T-helper 2 cell treated with Interferon-gamma antibody and Interleukin-4, amounts not matched to agents 5 μg/mL and 100 μg/mL, for 36 hours (primary cell): Measurements from ENCODE around the gene TBC1D5.
"Not testable (repeated sequence)": the region's sequence is repeated elsewhere in the genome, so short reads cannot be mapped to it uniquely, and the experiment has no call there.

Source experiments
- DNase-seq: peaks from one replicate; pipeline ENCODE4 v3.0.0; 2021; ENCODE audit warnings: low spot score
- H3K27ac Mint-ChIP-seq: one replicate; pipeline ENCODE4 v1.8.0; 2021; ENCODE audit warnings: mild to moderate bottlenecking, mixed read lengths
- H3K27me3 Mint-ChIP-seq: one replicate; pipeline ENCODE4 v1.8.0; 2021; ENCODE audit warnings: low read depth, mixed read lengths
- H3K36me3 Mint-ChIP-seq: one replicate; pipeline ENCODE4 v1.8.0; 2021; ENCODE audit warnings: low read depth, mixed read lengths
- H3K4me1 Mint-ChIP-seq: one replicate; pipeline ENCODE4 v1.8.0; 2021; ENCODE audit warnings: low read depth, mixed read lengths
- H3K4me3 Mint-ChIP-seq: one replicate; pipeline ENCODE4 v1.8.0; 2022; ENCODE audit warnings: mild to moderate bottlenecking, moderate library complexity, mixed read lengths
- H3K9me3 Mint-ChIP-seq: one replicate; pipeline ENCODE4 v1.8.0; 2021; ENCODE audit warnings: mixed read lengths

TBC1D5 gene

GRCh38 chr3:17638356-17638755 is 104.1 kb downstream of the TBC1D5 start:
- Mint-ChIP-seq H3K36me3 (no peaks in the 10 kb centered on the region), H3K4me3 (no peak overlapping the region), H3K9me3 (no peaks in the 10 kb centered on the region), H3K27ac (no peak overlapping the region), H3K27me3 (no peaks in the 10 kb centered on the region), H3K4me1 (no peaks in the 10 kb centered on the region)
- DNase-seq = no peak

GRCh38 chr3:17635675-17636074 is 106.8 kb downstream of the TBC1D5 start:
- not testable (repeated sequence) for H3K36me3 Mint-ChIP-seq, H3K4me1 Mint-ChIP-seq, H3K4me3 Mint-ChIP-seq, H3K27me3 Mint-ChIP-seq, H3K9me3 Mint-ChIP-seq, H3K27ac Mint-ChIP-seq, DNase-seq

GRCh38 chr3:17634964-17635363 is 107.5 kb downstream of the TBC1D5 start:
- Mint-ChIP-seq H3K36me3 (no peaks in the 10 kb centered on the region), H3K27me3 (no peaks in the 10 kb centered on the region), H3K4me1 (peaks cover 8% of the 10 kb centered on the region), H3K27ac (no peak overlapping the region), H3K9me3 (no peaks in the 10 kb centered on the region), H3K4me3 (no peak overlapping the region)
- DNase-seq = no peak

GRCh38 chr3:17634201-17634600 is 108.2 kb downstream of the TBC1D5 start:
- no peak overlapping the region for H3K4me3 Mint-ChIP-seq
- no peak overlapping the region for H3K27ac Mint-ChIP-seq
- H3K4me1 Mint-ChIP-seq = peaks cover 8% of the 10 kb centered on the region
- DNase-seq = no peak
- H3K36me3 Mint-ChIP-seq = no peaks in the 10 kb centered on the region
- no peaks in the 10 kb centered on the region for H3K9me3 Mint-ChIP-seq
- H3K27me3 Mint-ChIP-seq = no peaks in the 10 kb centered on the region

GRCh38 chr3:17632401-17633100 is 109.9 kb downstream of the TBC1D5 start:
- Mint-ChIP-seq H3K27ac (no peak overlapping the region), H3K4me1 (peaks cover 10% of the 10 kb centered on the region), H3K4me3 (no peak overlapping the region), H3K27me3 (no peaks in the 10 kb centered on the region), H3K36me3 (no peaks in the 10 kb centered on the region), H3K9me3 (no peaks in the 10 kb centered on the region)
- peak; percentile 5 for DNase-seq

GRCh38 chr3:17631609-17632008 is 110.8 kb downstream of the TBC1D5 start:
- Mint-ChIP-seq H3K9me3 (no peaks in the 10 kb centered on the region), H3K27ac (no peak overlapping the region), H3K27me3 (no peaks in the 10 kb centered on the region), H3K4me1 (peaks cover 14% of the 10 kb centered on the region), H3K36me3 (no peaks in the 10 kb centered on the region), H3K4me3 (no peak overlapping the region)
- DNase-seq = no peak

GRCh38 chr3:17629400-17629799 is 113.0 kb downstream of the TBC1D5 start:
- Mint-ChIP-seq H3K4me3 (no peak overlapping the region), H3K36me3 (no peaks in the 10 kb centered on the region), H3K9me3 (no peaks in the 10 kb centered on the region), H3K4me1 (peaks cover 17% of the 10 kb centered on the region), H3K27ac (no peak overlapping the region), H3K27me3 (no peaks in the 10 kb centered on the region)
- no peak for DNase-seq

GRCh38 chr3:17626395-17626794 is 116.0 kb downstream of the TBC1D5 start:
- peaks cover 9% of the 10 kb centered on the region for H3K4me1 Mint-ChIP-seq
- H3K27me3 Mint-ChIP-seq = no peaks in the 10 kb centered on the region
- H3K36me3 Mint-ChIP-seq = peaks cover 4% of the 10 kb centered on the region
- no peak for DNase-seq
- H3K4me3 Mint-ChIP-seq = no peak overlapping the region
- no peaks in the 10 kb centered on the region for H3K9me3 Mint-ChIP-seq
- no peak overlapping the region for H3K27ac Mint-ChIP-seq

GRCh38 chr3:17625133-17625532 is 117.3 kb downstream of the TBC1D5 start:
- no peak overlapping the region for H3K4me3 Mint-ChIP-seq
- H3K9me3 Mint-ChIP-seq = no peaks in the 10 kb centered on the region
- DNase-seq = no peak
- peaks cover 9% of the 10 kb centered on the region for H3K4me1 Mint-ChIP-seq
- no peaks in the 10 kb centered on the region for H3K27me3 Mint-ChIP-seq
- peaks cover 4% of the 10 kb centered on the region for H3K36me3 Mint-ChIP-seq
- H3K27ac Mint-ChIP-seq = no peak overlapping the region

- H3K4me1 Mint-ChIP-seq = peaks cover 9% of the 10 kb centered on the region
- no peaks in the 10 kb centered on the region for H3K9me3 Mint-ChIP-seq
- H3K27ac Mint-ChIP-seq = no peak overlapping the region
- no peak overlapping the region for H3K4me3 Mint-ChIP-seq
- H3K27me3 Mint-ChIP-seq = no peaks in the 10 kb centered on the region
- peaks cover 9% of the 10 kb centered on the region for H3K36me3 Mint-ChIP-seq
- no peak for DNase-seq
Observed at GRCh38 chr3:17623464-17623863, 119.0 kb downstream of the TBC1D5 start.

GRCh38 chr3:17619968-17620367 is 122.5 kb downstream of the TBC1D5 start:
- H3K36me3 Mint-ChIP-seq = peaks cover 25% of the 10 kb centered on the region
- no peak overlapping the region for H3K27ac Mint-ChIP-seq
- no peaks in the 10 kb centered on the region for H3K27me3 Mint-ChIP-seq
- DNase-seq = no peak
- H3K9me3 Mint-ChIP-seq = peaks cover 21% of the 10 kb centered on the region
- no peaks in the 10 kb centered on the region for H3K4me1 Mint-ChIP-seq
- H3K4me3 Mint-ChIP-seq = no peak overlapping the region

- Mint-ChIP-seq H3K36me3 (peaks cover 15% of the 10 kb centered on the region), H3K9me3 (peaks cover 29% of the 10 kb centered on the region)
- not testable (repeated sequence) for H3K4me3 Mint-ChIP-seq, H3K27ac Mint-ChIP-seq, DNase-seq, H3K27me3 Mint-ChIP-seq, H3K4me1 Mint-ChIP-seq
Observed at GRCh38 chr3:17613017-17613416, 129.4 kb downstream of the TBC1D5 start.

- H3K27ac Mint-ChIP-seq = no peak overlapping the region
- H3K27me3 Mint-ChIP-seq = no peaks in the 10 kb centered on the region
- no peaks in the 10 kb centered on the region for H3K36me3 Mint-ChIP-seq
- no peak overlapping the region for H3K4me3 Mint-ChIP-seq
- H3K9me3 Mint-ChIP-seq = no peaks in the 10 kb centered on the region
- peaks cover 5% of the 10 kb centered on the region for H3K4me1 Mint-ChIP-seq
- DNase-seq = no peak
Observed at GRCh38 chr3:17607905-17608304, 134.5 kb downstream of the TBC1D5 start.

GRCh38 chr3:17605934-17606333 is 136.5 kb downstream of the TBC1D5 start:
- H3K36me3 Mint-ChIP-seq = no peaks in the 10 kb centered on the region
- H3K4me1 Mint-ChIP-seq = peaks cover 5% of the 10 kb centered on the region
- no peaks in the 10 kb centered on the region for H3K9me3 Mint-ChIP-seq
- no peak overlapping the region for H3K4me3 Mint-ChIP-seq
- no peaks in the 10 kb centered on the region for H3K27me3 Mint-ChIP-seq
- no peak overlapping the region for H3K27ac Mint-ChIP-seq
- DNase-seq = no peak

- Mint-ChIP-seq H3K27me3 (no peaks in the 10 kb centered on the region), H3K27ac (no peak overlapping the region)
- DNase-seq = no peak
Observed at GRCh38 chr3:17605032-17605431, 137.4 kb downstream of the TBC1D5 start.

More at GRCh38 chr3:17605032-17605431, 137.4 kb downstream of the TBC1D5 start:
- H3K4me3 Mint-ChIP-seq = no peak overlapping the region
- peaks cover 5% of the 10 kb centered on the region for H3K4me1 Mint-ChIP-seq
- H3K9me3 Mint-ChIP-seq = no peaks in the 10 kb centered on the region
- no peaks in the 10 kb centered on the region for H3K36me3 Mint-ChIP-seq
